CD4-positive, alpha-beta T cell treated with Interleukin-10 for 1 hour (primary cell): ENCODE measurements around the gene KRT9.
"Not testable (repeated sequence)": the region's sequence is repeated elsewhere in the genome, so short reads cannot be mapped to it uniquely, and the experiment has no call there.

ENCODE experiments used
- DNase-seq: peaks from one replicate; pipeline ENCODE4 v3.0.0-alpha.2; 2020

The KRT9 gene

GRCh38 chr17:41571561-41572434, at the start of gene KRT9:
KRT9 (minus strand) TSS chr17:41572059; CDS start chr17:41571992, 67 bp downstream.
- DNase-seq, result no peak

- DNase-seq, result not testable (repeated sequence)
Observed at GRCh38 chr17:41621435-41621817, 49.6 kb upstream of the KRT9 start.

GRCh38 chr17:41620583-41621434, 49.0 kb upstream of the KRT9 start:
- DNase-seq, result no peak

- DNase-seq, result not testable (repeated sequence)
Observed at GRCh38 chr17:41619927-41620582, 48.2 kb upstream of the KRT9 start.

- no peak for DNase-seq
Observed at GRCh38 chr17:41619036-41619926, 47.4 kb upstream of the KRT9 start.

GRCh38 chr17:41618341-41619035, 46.6 kb upstream of the KRT9 start:
- DNase-seq, result no peak

GRCh38 chr17:41617698-41618097, 45.8 kb upstream of the KRT9 start:
- no peak for DNase-seq

GRCh38 chr17:41617136-41617535, 45.3 kb upstream of the KRT9 start:
- no peak for DNase-seq

GRCh38 chr17:41616486-41616885, 44.6 kb upstream of the KRT9 start:
- not testable (repeated sequence) for DNase-seq

- DNase-seq, result no peak
Observed at GRCh38 chr17:41615454-41615853, 43.6 kb upstream of the KRT9 start.

- not testable (repeated sequence) for DNase-seq
Observed at GRCh38 chr17:41614767-41615166, 42.9 kb upstream of the KRT9 start.

GRCh38 chr17:41614098-41614497, 42.2 kb upstream of the KRT9 start:
- DNase-seq, result no peak

- DNase-seq, result no peak
Observed at GRCh38 chr17:41613277-41614082, 41.6 kb upstream of the KRT9 start.

GRCh38 chr17:41612376-41613160, 40.7 kb upstream of the KRT9 start, which contains the start of gene KRT16:
KRT16 (minus strand) TSS chr17:41612767; CDS start chr17:41612688, 79 bp downstream.
- DNase-seq, result not testable (repeated sequence)

GRCh38 chr17:41610965-41611640, 39.2 kb upstream of the KRT9 start:
- no peak for DNase-seq

- DNase-seq, result not testable (repeated sequence)
Observed at GRCh38 chr17:41610061-41610517, 38.2 kb upstream of the KRT9 start.

GRCh38 chr17:41606930-41607329, 35.1 kb upstream of the KRT9 start:
- not testable (repeated sequence) for DNase-seq

- no peak for DNase-seq
Observed at GRCh38 chr17:41602524-41602923, 30.7 kb upstream of the KRT9 start.

- no peak for DNase-seq
Observed at GRCh38 chr17:41600318-41600717, 28.5 kb upstream of the KRT9 start.
